Activated T-helper 17 cell treated with anti-CD3 and anti-CD28 coated beads, Interleukin-2, amount 50 U/mL, for 72 hours (primary cell): ENCODE results near the gene CRPPA. TPM values are rescaled to one million over a fixed set of nuclear protein-coding genes. Genes with fewer than 3 reads are reported as not detected.

Source experiments
- ATAC-seq: fragments of 150-1000 bp; cut with Tn5 transposase; replicated peaks from 2 replicates; pipeline ENCODE4 v1.10.0; 2021; ENCODE audit warnings: mild to moderate bottlenecking, moderate library complexity
- H3K27ac Mint-ChIP-seq: one replicate; pipeline ENCODE4 v1.8.0; 2022; ENCODE audit warnings: mixed read lengths
- H3K27me3 Mint-ChIP-seq: one replicate; pipeline ENCODE4 v1.8.0; 2022; ENCODE audit warnings: mixed read lengths
- H3K36me3 Mint-ChIP-seq: one replicate; pipeline ENCODE4 v1.8.0; 2022; ENCODE audit warnings: low read depth, mild to moderate bottlenecking, mixed read lengths
- H3K4me1 Mint-ChIP-seq: one replicate; pipeline ENCODE4 v1.8.0; 2022; ENCODE audit warnings: mixed read lengths
- H3K4me3 Mint-ChIP-seq: one replicate; pipeline ENCODE4 v1.8.0; 2022; ENCODE audit warnings: mild to moderate bottlenecking, mixed read lengths
- H3K9me3 Mint-ChIP-seq: one replicate; pipeline ENCODE4 v1.8.0; 2022; ENCODE audit warnings: mixed read lengths
- total RNA-seq, 2 donors: library from RNA; stranded (reverse); gene quantifications; one replicate each; pipeline ENCODE4 v1.2.3, GENCODE V29; 2022

The CRPPA gene
- total RNA-seq, 2 donors from 2014 or later = 0.65 to 0.93 TPM

- Mint-ChIP-seq H3K36me3 (peaks cover 6% of the 10 kb centered on the region), H3K4me1 (peaks cover 12% of the 10 kb centered on the region), H3K27ac (no peak overlapping the region), H3K4me3 (no peak overlapping the region), H3K9me3 (no peaks in the 10 kb centered on the region), H3K27me3 (no peaks in the 10 kb centered on the region)
- no peak for ATAC-seq
Measured at GRCh38 chr7:16416289-16417282, 4.8 kb downstream of the CRPPA start.

DNA sequence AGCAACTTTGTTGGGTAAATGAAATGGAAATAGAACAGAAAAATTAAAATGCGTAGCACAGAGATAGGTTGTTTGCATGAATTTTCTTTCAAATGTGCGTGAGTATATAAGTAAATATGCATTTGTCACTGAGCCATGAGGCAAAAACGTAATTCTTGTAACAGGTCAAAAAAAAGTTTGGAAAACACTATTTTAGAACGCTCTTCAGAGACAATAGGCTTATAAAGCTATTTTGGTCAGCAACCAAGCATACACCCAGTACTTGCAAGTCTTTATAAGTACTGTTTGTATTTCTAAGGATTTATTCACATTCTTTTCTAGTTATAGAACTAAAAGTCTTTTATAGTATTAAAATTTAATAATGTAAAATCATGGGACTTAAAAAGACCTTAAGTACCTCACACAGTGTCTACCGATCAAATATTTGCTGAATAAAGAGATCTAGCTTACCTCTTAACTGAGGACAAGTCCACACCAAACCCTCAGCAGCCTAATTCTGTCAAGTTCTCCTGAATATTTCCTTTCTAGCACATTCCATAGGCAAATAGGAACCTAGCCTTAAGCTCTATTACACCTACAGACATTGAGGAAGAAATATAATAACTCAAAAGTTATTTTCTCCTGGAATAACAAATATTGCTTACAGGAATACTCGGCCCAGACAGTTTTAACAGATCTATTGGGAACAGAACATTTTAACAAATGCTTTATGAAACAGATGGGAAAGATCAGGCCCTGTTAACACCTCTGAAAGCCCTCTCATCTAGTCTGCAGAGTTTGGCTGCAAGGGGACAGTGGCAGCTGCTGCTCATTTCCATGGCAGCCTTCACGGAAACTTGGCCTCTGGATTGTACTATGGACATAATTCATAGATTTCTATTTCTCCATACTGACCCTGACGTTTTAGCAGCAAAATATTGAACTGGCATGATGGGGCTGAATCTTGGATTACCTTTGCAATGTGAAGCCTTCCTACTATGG lies 8.8 kb downstream of the CRPPA start:
- Mint-ChIP-seq H3K9me3 (no peaks in the 10 kb centered on the region), H3K36me3 (no peaks in the 10 kb centered on the region), H3K27me3 (no peaks in the 10 kb centered on the region), H3K27ac (no peak overlapping the region), H3K4me1 (peaks cover 11% of the 10 kb centered on the region), H3K4me3 (no peak overlapping the region)
- ATAC-seq = no peak

DNA sequence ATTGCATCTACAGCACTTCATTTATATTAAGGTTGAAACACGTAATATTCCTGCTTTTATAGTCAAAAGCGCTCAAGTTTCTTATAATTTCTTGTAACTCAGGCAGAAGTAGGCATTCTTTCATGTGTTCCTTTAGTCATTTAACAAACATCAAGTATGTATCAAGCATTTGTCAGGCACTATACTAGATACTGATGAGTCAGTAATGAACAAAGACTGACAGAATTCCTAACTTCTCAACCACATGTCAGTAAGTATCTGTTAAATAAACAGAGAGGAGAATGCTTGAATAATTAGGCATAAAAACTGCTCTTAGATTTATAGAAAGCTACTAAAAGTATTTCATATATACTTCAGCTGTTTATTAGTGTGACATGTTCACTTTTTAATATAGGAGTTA lies 9.9 kb downstream of the CRPPA start:
- Mint-ChIP-seq H3K4me3 (no peak overlapping the region), H3K27me3 (no peaks in the 10 kb centered on the region), H3K27ac (no peak overlapping the region), H3K4me1 (peaks cover 6% of the 10 kb centered on the region), H3K9me3 (no peaks in the 10 kb centered on the region), H3K36me3 (no peaks in the 10 kb centered on the region)
- ATAC-seq = no peak

- Mint-ChIP-seq H3K4me3 (no peak overlapping the region), H3K4me1 (peaks cover 6% of the 10 kb centered on the region), H3K9me3 (no peaks in the 10 kb centered on the region), H3K27me3 (no peaks in the 10 kb centered on the region), H3K36me3 (no peaks in the 10 kb centered on the region), H3K27ac (no peak overlapping the region)
- ATAC-seq = no peak
Measured at GRCh38 chr7:16409777-16410176, 11.6 kb downstream of the CRPPA start.

GRCh38 chr7:16404636-16405035 lies 16.7 kb downstream of the CRPPA start:
- no peaks in the 10 kb centered on the region for H3K36me3 Mint-ChIP-seq
- no peak overlapping the region for H3K27ac Mint-ChIP-seq
- no peaks in the 10 kb centered on the region for H3K27me3 Mint-ChIP-seq
- no peaks in the 10 kb centered on the region for H3K4me1 Mint-ChIP-seq
- ATAC-seq = no peak
- H3K9me3 Mint-ChIP-seq = peaks cover 22% of the 10 kb centered on the region
- H3K4me3 Mint-ChIP-seq = no peak overlapping the region

GRCh38 chr7:16403475-16403874 lies 17.9 kb downstream of the CRPPA start:
- ATAC-seq = no peak
- Mint-ChIP-seq H3K27ac (no peak overlapping the region), H3K4me3 (no peak overlapping the region), H3K4me1 (no peaks in the 10 kb centered on the region), H3K9me3 (peaks cover 22% of the 10 kb centered on the region), H3K36me3 (no peaks in the 10 kb centered on the region), H3K27me3 (no peaks in the 10 kb centered on the region)

GRCh38 chr7:16402940-16403339 lies 18.4 kb downstream of the CRPPA start:
- Mint-ChIP-seq H3K27me3 (no peaks in the 10 kb centered on the region), H3K9me3 (peaks cover 22% of the 10 kb centered on the region), H3K4me3 (no peak overlapping the region), H3K4me1 (no peaks in the 10 kb centered on the region), H3K27ac (no peak overlapping the region), H3K36me3 (no peaks in the 10 kb centered on the region)
- no peak for ATAC-seq

DNA sequence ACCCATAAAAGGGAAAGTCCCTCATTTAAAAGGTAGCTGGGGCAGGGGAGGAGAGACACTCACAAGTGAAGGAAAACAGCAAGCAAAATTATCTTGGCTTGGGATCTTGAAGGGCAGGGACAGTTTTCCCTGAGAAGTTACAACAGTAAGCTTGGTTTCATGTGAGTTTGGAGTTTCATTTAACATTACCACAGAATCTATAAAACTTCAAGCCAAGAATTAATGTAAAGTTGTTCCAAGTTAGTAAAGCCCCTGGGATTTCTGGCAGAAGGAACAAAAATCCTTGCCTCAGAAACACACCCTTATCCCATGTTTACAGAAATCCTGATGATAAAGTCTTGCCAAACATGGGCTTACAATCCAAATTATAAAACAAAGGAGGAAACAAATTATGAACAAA lies 19.2 kb downstream of the CRPPA start:
- ATAC-seq = no peak
- Mint-ChIP-seq H3K4me1 (no peaks in the 10 kb centered on the region), H3K9me3 (peaks cover 22% of the 10 kb centered on the region), H3K4me3 (no peak overlapping the region), H3K36me3 (no peaks in the 10 kb centered on the region), H3K27ac (no peak overlapping the region), H3K27me3 (no peaks in the 10 kb centered on the region)

- Mint-ChIP-seq H3K4me1 (peaks cover 6% of the 10 kb centered on the region), H3K27ac (no peak overlapping the region), H3K36me3 (no peaks in the 10 kb centered on the region), H3K4me3 (no peak overlapping the region), H3K27me3 (no peaks in the 10 kb centered on the region), H3K9me3 (peaks cover 29% of the 10 kb centered on the region)
- ATAC-seq = no peak
Measured at GRCh38 chr7:16400893-16401275, 20.5 kb downstream of the CRPPA start.

GRCh38 chr7:16399916-16400892 lies 21.1 kb downstream of the CRPPA start:
- no peak for ATAC-seq

DNA sequence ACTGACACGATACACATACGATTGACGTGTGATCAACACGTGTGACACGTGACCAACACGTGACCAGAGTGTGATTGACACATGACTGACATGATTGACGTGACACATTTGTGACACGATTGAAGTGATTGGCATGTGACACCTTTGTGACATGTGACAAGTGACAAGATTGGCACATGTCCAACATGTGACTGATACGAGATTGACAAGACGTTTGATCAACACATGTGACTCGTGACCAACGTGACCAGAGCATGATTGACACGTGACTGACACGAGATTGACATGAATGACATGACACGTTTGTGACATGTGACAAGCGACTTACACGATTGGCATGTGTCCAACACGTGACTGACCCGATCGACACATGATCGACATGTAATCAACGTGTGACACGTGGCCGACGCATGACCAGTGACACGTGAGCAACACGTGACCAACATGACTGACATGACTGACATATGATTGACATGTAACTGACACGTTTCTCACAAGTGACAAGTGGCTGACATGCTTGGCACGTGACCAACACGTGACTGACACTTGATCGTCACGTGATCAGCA lies 22.0 kb downstream of the CRPPA start:
- H3K9me3 Mint-ChIP-seq = peaks cover 29% of the 10 kb centered on the region
- H3K36me3 Mint-ChIP-seq = no peaks in the 10 kb centered on the region
- H3K4me1 Mint-ChIP-seq = peaks cover 6% of the 10 kb centered on the region

More at GRCh38 chr7:16399916-16400892, 21.1 kb downstream of the CRPPA start:
- no peak overlapping the region for H3K4me3 Mint-ChIP-seq
- no peaks in the 10 kb centered on the region for H3K27me3 Mint-ChIP-seq
- H3K27ac Mint-ChIP-seq = no peak overlapping the region
- peaks cover 29% of the 10 kb centered on the region for H3K9me3 Mint-ChIP-seq
- H3K36me3 Mint-ChIP-seq = no peaks in the 10 kb centered on the region
- peaks cover 6% of the 10 kb centered on the region for H3K4me1 Mint-ChIP-seq

DNA sequence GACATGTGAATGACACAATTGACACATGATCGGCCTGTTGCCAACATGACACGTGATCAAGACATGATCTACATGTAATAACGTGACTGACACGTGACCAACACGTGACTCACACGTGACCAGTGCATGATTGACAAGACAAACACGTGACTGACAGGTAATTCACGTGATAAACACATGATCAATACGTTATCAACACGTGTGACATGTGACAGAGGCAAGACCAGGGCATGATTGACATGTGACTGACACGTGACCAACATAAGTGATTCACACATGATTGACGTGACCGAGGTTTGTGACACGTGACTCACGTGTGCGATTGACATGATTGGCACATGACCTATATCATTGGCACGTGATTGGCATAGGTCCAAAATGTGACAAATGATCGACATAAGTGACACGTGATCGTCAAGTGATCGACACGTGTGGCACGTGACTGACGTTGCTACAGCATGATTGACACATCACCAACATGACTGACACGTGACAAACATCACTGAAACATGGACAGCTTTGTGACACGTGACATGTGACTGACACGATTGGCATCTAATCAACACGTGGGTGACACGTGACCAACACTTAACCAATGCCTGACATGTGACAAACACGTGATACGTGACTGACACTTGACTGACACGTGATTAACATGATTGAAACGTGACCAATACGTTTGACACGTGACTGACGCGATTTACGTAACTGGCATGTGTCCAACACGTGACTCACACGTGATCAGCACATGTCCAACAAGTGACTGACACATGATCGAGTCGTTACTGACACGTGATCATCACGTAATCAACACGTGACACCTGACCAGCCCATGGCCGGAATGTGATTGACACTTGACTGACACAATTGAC lies 23.0 kb downstream of the CRPPA start:
- Mint-ChIP-seq H3K4me3 (no peak overlapping the region), H3K36me3 (no peaks in the 10 kb centered on the region), H3K4me1 (peaks cover 6% of the 10 kb centered on the region), H3K27me3 (no peaks in the 10 kb centered on the region), H3K27ac (no peak overlapping the region), H3K9me3 (peaks cover 29% of the 10 kb centered on the region)
- ATAC-seq = no peak

More for the DNA sequence above, 22.0 kb downstream of the CRPPA start:
- Mint-ChIP-seq H3K27ac (no peak overlapping the region), H3K27me3 (no peaks in the 10 kb centered on the region), H3K4me3 (no peak overlapping the region)
- no peak for ATAC-seq
